Measurements from ENCODE around the gene PDZRN3. TPM values are rescaled to one million over a fixed set of nuclear protein-coding genes. Genes with fewer than 3 reads are reported as not detected.
"Not testable (repeated sequence)": the region's sequence is repeated elsewhere in the genome, so short reads cannot be mapped to it uniquely, and the experiment has no call there.

Gene PDZRN3
- total and polyA plus RNA-seq, 2 donors from 2014 or later, result 9.5 to 13.2 TPM

- no peak for TF ChIP-seq CTCF (IDR thresholded peaks at IDR 0.05; ENCODE audit: borderline replicate concordance, extremely low read depth, insufficient read depth)
- H3K9ac ChIP-seq (ENCODE audit: low read length in 3 of 3), result no peak overlapping the region
- no peak for FAIRE-seq
- no peaks in the 10 kb centered on the region for H3K27me3 ChIP-seq (ENCODE audit: control insufficient read depth, insufficient read depth, low read length)
- no peak overlapping the region for H3K27ac ChIP-seq (ENCODE audit: low read depth in 2 of 2, low read length in 2 of 2)
- no peak overlapping the region for H3K4me3 ChIP-seq (ENCODE audit: low read length in 3 of 3)
- H3K36me3 ChIP-seq (ENCODE audit: control insufficient read depth in 2 of 3, insufficient read depth in 3 of 3, low read length in 3 of 3), result no peaks in the 10 kb centered on the region
- intact Hi-C loops (cut with DNase I), result no loop called here
- DNase-seq, result no peak
- peaks cover 0 to 11% (median 4%) of the 10 kb centered on the region in 3 donors for H3K4me1 ChIP-seq (ENCODE audit: control insufficient read depth in 2 of 3, insufficient read depth in 2 of 3, low read depth in 1 of 3, low read length in 3 of 3)
- no peaks in the 10 kb centered on the region for H3K9me3 ChIP-seq (ENCODE audit: control insufficient read depth in 2 of 3, insufficient read depth in 1 of 3, low read length in 3 of 3)
Measured at GRCh38 chr3:73568371-73568862, 56.3 kb downstream of the PDZRN3 start.

- H3K9ac ChIP-seq (ENCODE audit: low read length in 3 of 3); H3K36me3 ChIP-seq (ENCODE audit: control insufficient read depth in 2 of 3, insufficient read depth in 3 of 3, low read length in 3 of 3); H3K27me3 ChIP-seq (ENCODE audit: control insufficient read depth, insufficient read depth, low read length); FAIRE-seq; H3K4me3 ChIP-seq (ENCODE audit: low read length in 3 of 3); H3K4me1 ChIP-seq (ENCODE audit: control insufficient read depth in 2 of 3, insufficient read depth in 2 of 3, low read depth in 1 of 3, low read length in 3 of 3); intact Hi-C loops (cut with DNase I); DNase-seq; H3K9me3 ChIP-seq (ENCODE audit: control insufficient read depth in 2 of 3, insufficient read depth in 1 of 3, low read length in 3 of 3); H3K27ac ChIP-seq (ENCODE audit: low read depth in 2 of 2, low read length in 2 of 2): not testable (repeated sequence)
Measured at GRCh38 chr3:73565374-73565773, 59.4 kb downstream of the PDZRN3 start.

GRCh38 chr3:73563896-73564582 is 60.7 kb downstream of the PDZRN3 start:
- no peaks in the 10 kb centered on the region for H3K27me3 ChIP-seq (ENCODE audit: control insufficient read depth, insufficient read depth, low read length)
- peaks cover 0 to 5% (median 0%) of the 10 kb centered on the region in 3 donors for H3K4me1 ChIP-seq (ENCODE audit: control insufficient read depth in 2 of 3, insufficient read depth in 2 of 3, low read depth in 1 of 3, low read length in 3 of 3)
- no peak overlapping the region for H3K4me3 ChIP-seq (ENCODE audit: low read length in 3 of 3)
- H3K27ac ChIP-seq (ENCODE audit: low read depth in 2 of 2, low read length in 2 of 2), result no peak overlapping the region
- no peak overlapping the region for H3K9ac ChIP-seq (ENCODE audit: low read length in 3 of 3)
- intact Hi-C loops (cut with DNase I), result no loop called here
- H3K9me3 ChIP-seq (ENCODE audit: control insufficient read depth in 2 of 3, insufficient read depth in 1 of 3, low read length in 3 of 3), result no peaks in the 10 kb centered on the region
- no peak for FAIRE-seq
- DNase-seq, result no peak
- no peak for TF ChIP-seq CTCF (IDR thresholded peaks at IDR 0.05; ENCODE audit: borderline replicate concordance, extremely low read depth, insufficient read depth)
- no peaks in the 10 kb centered on the region for H3K36me3 ChIP-seq (ENCODE audit: control insufficient read depth in 2 of 3, insufficient read depth in 3 of 3, low read length in 3 of 3)

- TF ChIP-seq CTCF (IDR thresholded peaks at IDR 0.05; ENCODE audit: borderline replicate concordance, extremely low read depth, insufficient read depth), result no peak
- Histone ChIP-seq H3K9me3 (ENCODE audit: control insufficient read depth in 2 of 3, insufficient read depth in 1 of 3, low read length in 3 of 3) (no peaks in the 10 kb centered on the region), H3K9ac (ENCODE audit: low read length in 3 of 3) (no peak overlapping the region), H3K4me1 (ENCODE audit: control insufficient read depth in 2 of 3, insufficient read depth in 2 of 3, low read depth in 1 of 3, low read length in 3 of 3) (peaks cover 0 to 4% (median 0%) of the 10 kb centered on the region in 3 donors), H3K36me3 (ENCODE audit: control insufficient read depth in 2 of 3, insufficient read depth in 3 of 3, low read length in 3 of 3) (no peaks in the 10 kb centered on the region), H3K4me3 (ENCODE audit: low read length in 3 of 3) (no peak overlapping the region), H3K27ac (ENCODE audit: low read depth in 2 of 2, low read length in 2 of 2) (no peak overlapping the region), H3K27me3 (ENCODE audit: control insufficient read depth, insufficient read depth, low read length) (no peaks in the 10 kb centered on the region)
- DNase-seq, result no peak
- intact Hi-C loops (cut with DNase I), result no loop called here
- FAIRE-seq, result no peak
Measured at GRCh38 chr3:73561494-73561893, 63.2 kb downstream of the PDZRN3 start.
